ENCODE results near the gene EDA. TPM values are rescaled to one million over a fixed set of nuclear protein-coding genes. Genes with fewer than 3 reads are reported as not detected.

EDA gene
- total RNA-seq, 1 donor from 2014 or later = 2.5 TPM

DNA sequence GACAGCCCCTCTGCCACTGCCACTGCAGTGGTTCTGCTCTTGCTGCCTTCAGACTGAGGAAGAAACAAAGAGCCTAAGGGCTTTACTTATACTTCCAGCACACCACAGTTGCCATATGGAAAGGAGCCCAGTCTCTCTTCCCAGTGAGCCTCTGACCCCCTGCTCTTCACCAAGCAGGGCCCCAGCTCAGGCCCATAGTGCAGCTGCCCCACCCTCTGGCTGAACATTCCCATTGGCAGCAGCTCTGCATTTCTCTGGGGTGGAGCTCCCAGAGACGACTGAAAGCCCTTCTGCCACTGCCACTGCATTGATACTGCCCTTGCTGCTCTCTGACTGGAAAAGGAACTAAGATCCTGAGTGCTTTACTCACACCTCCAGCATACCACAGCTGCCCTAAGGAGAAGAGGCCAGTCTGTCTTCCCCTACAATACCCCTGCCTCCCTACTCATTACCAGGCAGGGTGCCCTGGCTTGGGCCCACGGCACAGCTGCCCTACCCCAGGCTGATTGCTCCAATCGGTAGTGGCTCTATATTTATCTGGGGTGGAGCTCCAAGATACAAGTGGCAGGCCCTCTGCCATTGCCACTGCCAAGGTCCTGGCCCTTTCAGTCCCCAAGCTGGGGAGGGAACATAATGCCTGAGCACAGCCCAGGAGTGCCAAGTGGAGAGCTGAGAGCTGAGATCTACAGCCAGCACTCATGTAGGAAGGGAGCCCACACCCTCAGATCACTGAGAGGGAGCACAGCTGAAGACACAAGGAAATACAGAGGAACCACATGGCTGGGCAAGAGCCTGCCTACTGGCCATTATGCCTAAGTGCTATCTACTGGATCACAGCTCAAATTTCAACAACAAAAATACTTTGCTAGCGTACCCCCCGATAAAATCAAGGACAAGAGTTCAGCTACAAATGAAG, 397.8 kb downstream of the EDA start:
- Histone ChIP-seq H3K4me3 (ENCODE audit: low read depth, low read length) (no peak overlapping the region), H3K27me3 (ENCODE audit: control insufficient read depth, insufficient read depth, low read length) (no peaks in the 10 kb centered on the region), H3K36me3 (ENCODE audit: control insufficient read depth, insufficient read depth, low read length) (no peaks in the 10 kb centered on the region)
- no peak for DNase-seq (ENCODE audit: low read depth)
- TF ChIP-seq, protein P1, sequence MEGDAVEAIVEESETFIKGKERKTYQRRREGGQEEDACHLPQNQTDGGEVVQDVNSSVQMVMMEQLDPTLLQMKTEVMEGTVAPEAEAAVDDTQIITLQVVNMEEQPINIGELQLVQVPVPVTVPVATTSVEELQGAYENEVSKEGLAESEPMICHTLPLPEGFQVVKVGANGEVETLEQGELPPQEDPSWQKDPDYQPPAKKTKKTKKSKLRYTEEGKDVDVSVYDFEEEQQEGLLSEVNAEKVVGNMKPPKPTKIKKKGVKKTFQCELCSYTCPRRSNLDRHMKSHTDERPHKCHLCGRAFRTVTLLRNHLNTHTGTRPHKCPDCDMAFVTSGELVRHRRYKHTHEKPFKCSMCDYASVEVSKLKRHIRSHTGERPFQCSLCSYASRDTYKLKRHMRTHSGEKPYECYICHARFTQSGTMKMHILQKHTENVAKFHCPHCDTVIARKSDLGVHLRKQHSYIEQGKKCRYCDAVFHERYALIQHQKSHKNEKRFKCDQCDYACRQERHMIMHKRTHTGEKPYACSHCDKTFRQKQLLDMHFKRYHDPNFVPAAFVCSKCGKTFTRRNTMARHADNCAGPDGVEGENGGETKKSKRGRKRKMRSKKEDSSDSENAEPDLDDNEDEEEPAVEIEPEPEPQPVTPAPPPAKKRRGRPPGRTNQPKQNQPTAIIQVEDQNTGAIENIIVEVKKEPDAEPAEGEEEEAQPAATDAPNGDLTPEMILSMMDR (IDR thresholded peaks at IDR 0.05; ENCODE audit: insufficient read depth, low read length, poor library complexity, severe bottlenecking) = no peak

DNA sequence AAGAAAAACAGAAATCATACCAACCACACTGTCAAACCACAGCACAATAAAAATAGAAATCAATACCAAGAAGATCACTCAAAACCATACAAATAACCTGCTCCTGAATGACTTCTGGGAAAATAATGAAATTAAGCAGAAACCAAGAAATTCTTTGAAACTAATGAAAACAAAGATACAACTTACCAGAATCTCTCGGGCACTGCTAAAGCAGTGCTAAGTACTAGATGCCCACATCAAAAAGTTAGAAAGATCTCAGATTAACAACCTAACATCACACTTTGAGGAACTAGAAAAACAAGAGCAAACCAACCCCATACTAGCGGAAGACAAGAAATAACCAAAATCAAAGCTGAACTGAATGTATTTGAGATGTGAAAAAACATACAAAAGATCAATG, 400.6 kb downstream of the EDA start:
- TF ChIP-seq, protein P1 (IDR thresholded peaks at IDR 0.05; ENCODE audit: insufficient read depth, low read length, poor library complexity, severe bottlenecking) = no peak
- no peak for DNase-seq (ENCODE audit: low read depth)

DNA sequence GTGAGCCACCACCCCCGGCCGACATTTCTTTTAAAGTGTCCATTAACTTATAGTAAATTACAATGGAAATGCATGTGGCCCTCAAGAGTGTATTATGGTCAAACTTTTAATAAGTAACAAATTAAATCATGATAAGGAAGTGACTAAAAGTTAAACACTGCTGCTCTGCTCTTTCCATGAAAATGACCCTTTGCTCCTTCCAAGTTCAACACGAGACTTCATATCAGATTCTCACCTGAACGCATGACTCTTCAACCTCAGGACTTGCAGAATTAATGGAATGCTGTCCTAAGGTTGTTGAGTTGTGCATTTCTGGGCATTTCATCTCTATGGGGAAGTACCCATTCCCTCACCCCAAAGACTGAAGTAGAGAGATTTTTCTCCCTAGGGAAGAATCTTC, 406.7 kb downstream of the EDA start:
- TF ChIP-seq, protein P1 (IDR thresholded peaks at IDR 0.05; ENCODE audit: insufficient read depth, low read length, poor library complexity, severe bottlenecking) = no peak
- H3K27me3 ChIP-seq (ENCODE audit: control insufficient read depth, insufficient read depth, low read length) = no peaks in the 10 kb centered on the region
- no peak overlapping the region for H3K4me3 ChIP-seq (ENCODE audit: low read depth, low read length)
- H3K36me3 ChIP-seq (ENCODE audit: control insufficient read depth, insufficient read depth, low read length) = no peaks in the 10 kb centered on the region
- no peak for DNase-seq (ENCODE audit: low read depth)

More for the DNA sequence above, 400.6 kb downstream of the EDA start:
- no peaks in the 10 kb centered on the region for H3K36me3 ChIP-seq (ENCODE audit: control insufficient read depth, insufficient read depth, low read length)
- H3K4me3 ChIP-seq (ENCODE audit: low read depth, low read length) = no peak overlapping the region
- no peaks in the 10 kb centered on the region for H3K27me3 ChIP-seq (ENCODE audit: control insufficient read depth, insufficient read depth, low read length)

DNA sequence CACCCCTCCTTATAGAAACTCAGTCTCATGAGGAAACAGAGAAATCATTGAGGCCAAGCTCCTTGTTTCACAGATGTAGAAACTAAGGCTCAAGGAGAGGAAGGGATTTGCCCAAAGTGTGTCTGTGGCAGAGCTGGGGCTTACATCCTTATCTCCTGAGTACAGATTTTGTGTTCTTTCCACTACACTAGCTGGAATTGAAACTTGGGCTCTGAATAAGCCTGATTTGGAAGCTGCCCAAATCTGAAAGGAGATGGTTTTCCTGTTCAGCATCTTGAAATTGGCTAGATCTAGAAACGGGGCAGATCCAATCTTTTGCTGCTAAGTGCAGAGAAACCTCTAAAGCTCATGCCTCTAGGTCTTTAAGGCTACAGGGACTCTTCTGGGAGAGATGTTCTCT, 409.6 kb downstream of the EDA start:
- no peak overlapping the region for H3K4me3 ChIP-seq (ENCODE audit: low read depth, low read length)
- no peaks in the 10 kb centered on the region for H3K36me3 ChIP-seq (ENCODE audit: control insufficient read depth, insufficient read depth, low read length)
- TF ChIP-seq, protein P1 (IDR thresholded peaks at IDR 0.05; ENCODE audit: insufficient read depth, low read length, poor library complexity, severe bottlenecking) = no peak
- DNase-seq (ENCODE audit: low read depth) = no peak
- H3K27me3 ChIP-seq (ENCODE audit: control insufficient read depth, insufficient read depth, low read length) = no peaks in the 10 kb centered on the region

DNA sequence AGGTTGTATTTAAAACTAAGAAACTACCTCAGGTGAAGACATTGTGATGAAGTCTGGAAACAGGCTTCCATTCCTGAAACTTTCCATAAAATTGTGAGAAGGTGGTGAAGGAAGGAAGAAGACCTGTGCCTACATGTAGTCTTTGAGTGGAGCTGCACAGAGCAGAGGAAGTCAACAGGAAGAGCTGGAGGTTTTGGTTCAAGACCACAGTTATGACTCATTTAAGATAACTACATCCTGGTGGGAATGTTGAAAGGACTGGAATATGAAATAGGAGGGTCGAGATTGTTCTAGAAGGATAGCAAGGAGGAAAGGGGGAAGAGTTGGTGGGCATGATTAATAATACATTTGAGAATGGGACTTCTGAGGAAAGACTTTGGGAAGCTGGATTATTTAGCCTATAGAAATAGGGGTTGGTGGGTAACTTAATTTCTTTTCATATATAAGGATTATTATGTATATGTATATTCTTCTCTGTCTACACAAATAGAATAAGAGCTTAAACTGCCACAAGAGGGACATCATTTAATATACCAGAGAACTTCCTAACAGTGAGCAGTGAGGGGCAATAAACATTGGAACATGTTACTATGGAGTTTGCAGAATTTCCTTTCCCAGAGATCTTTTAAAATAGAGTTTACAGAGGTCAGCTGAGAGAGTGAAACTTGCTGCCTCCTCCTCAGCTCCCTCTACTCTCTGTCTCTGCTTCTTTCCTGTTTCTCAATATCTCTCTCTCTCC, 410.4 kb downstream of the EDA start:
- Histone ChIP-seq H3K27me3 (ENCODE audit: control insufficient read depth, insufficient read depth, low read length) (no peaks in the 10 kb centered on the region), H3K4me3 (ENCODE audit: low read depth, low read length) (no peak overlapping the region), H3K36me3 (ENCODE audit: control insufficient read depth, insufficient read depth, low read length) (no peaks in the 10 kb centered on the region)
- DNase-seq (ENCODE audit: low read depth) = no peak
- TF ChIP-seq, protein P1 (IDR thresholded peaks at IDR 0.05; ENCODE audit: insufficient read depth, low read length, poor library complexity, severe bottlenecking) = no peak
